HG03097 (cell line): Measurements from ENCODE around the gene DPH6.
"Not testable (repeated sequence)": the region's sequence is repeated elsewhere in the genome, so short reads cannot be mapped to it uniquely, and the experiment has no call there.

Source experiments
- ATAC-seq: cut with Tn5 transposase; IDR thresholded peaks from one replicate; pipeline ENCODE4 v1.9.1; 2021; ENCODE audit not compliant: unreplicated experiment, low FRiP score

DPH6 gene

GRCh38 chr15:35442742-35443141 is 103.2 kb downstream of the DPH6 start:
- no peak for ATAC-seq

DNA sequence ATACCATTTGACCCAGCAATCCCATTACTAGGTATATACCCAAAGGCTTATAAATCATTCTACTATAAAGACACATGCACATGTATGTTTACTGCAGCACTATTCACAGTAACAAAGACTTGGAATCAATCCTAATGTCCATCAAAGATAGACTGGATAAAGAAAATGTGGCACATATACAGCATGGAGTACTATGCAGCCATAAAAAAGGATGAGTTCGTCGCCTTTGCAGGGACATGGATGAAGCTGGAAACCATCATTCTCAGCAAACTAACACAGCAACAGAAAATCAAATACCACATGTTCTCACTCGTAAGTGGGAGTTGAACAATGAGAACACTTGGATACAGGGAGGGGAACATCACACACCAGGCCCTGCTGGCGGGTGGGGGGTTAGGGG is 104.7 kb downstream of the DPH6 start:
- ATAC-seq = not testable (repeated sequence)

DNA sequence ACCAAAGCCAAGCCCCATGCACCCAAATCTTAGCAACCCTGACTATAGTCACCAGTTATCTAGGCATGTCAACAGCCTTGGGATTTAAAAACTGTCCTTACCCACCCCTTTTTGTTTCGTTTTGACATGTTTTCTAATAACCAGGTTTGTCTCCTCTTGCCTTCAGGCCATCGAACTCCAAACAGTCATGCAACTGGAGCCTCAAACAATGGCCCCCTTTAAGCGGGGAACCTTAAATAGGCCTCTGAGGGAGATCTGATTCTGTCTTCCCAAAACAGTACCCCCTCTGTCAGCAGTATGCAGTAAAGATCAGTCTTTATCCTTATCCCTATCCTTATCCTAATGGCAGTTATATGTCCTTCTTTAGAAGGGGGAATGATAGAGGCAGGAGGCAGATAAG is 105.7 kb downstream of the DPH6 start:
- no peak for ATAC-seq

DNA sequence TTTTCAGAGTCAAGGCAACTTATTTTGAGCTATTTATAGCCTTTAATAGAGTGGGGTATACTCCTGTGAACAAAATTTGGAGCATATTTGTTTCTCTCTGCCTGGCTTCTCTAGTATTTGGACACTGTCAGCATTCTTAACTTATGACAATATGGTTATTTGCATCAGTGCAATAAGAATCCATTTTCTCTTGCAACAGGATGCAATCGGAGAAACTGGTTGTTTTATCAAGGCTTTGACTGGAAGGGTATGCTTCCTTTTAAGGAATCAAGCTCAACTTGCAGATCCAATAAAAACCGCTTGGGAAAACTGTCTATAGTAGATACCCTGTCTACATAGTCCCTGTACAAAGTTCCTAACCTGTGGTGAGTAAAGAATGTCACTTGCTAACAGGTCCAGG is 106.7 kb downstream of the DPH6 start:
- no peak for ATAC-seq

GRCh38 chr15:35437157-35437556 is 108.8 kb downstream of the DPH6 start:
- no peak for ATAC-seq

GRCh38 chr15:35436422-35436821 is 109.5 kb downstream of the DPH6 start:
- no peak for ATAC-seq

DNA sequence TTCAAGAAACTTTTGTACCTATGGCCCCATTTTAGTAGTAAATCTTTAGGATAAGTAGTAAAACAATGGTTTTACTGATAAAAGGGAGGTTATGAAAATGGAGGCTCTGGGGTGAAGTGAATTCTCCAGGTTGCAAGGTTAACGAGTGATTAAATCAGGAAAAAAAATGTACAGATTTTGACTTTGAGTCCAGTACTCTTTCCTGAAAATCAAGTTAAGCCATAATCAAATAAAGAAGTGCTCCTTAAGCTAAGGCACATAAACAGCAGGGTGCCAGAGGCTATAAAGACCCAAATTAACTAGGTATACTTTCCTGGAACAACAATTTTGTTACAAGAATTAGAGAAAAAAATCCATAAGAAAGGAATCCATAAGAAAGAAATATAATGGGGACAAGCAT is 114.7 kb downstream of the DPH6 start:
- ATAC-seq = no peak

GRCh38 chr15:35430301-35430700 is 115.7 kb downstream of the DPH6 start:
- no peak for ATAC-seq

DNA sequence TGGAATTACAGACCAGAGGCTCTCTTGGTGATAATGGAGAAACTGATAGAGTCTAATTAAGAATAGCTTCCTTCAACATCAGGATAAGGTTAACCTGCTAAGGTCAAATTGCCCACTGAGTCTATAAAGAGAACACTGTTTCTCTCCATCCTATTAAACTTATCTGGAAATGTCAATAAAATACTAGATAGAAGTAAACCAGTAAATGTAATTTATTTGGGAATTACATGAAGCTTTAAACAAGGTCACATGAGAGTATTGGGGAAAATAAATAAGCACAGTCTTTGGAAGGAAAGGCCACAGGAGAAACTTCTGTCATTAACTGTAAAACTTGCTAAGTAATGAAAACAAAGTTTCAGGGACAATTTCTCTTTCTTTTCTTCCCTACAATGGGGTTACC is 118.5 kb downstream of the DPH6 start:
- ATAC-seq = no peak

DNA sequence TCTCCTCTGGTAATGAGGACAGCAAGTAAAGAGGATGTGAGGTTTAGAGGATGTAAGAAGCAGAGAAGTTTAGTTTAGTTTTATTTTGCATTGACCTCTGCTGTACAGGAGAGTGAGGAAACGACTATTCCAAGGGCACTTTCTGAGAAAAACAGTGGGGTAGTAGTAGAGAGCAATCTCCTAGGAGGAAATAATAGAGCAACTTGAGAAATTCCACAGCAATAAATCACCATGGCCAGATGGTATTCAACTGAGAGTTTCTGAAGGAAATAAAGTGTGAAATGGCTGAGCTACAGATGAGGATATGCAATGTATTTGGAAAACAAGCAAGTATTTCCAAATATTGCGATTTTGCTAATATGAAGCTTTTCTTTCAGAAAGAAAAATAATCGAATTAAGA is 118.9 kb downstream of the DPH6 start:
- ATAC-seq = no peak

- no peak for ATAC-seq
Observed at GRCh38 chr15:35410775-35411174, 135.2 kb downstream of the DPH6 start.

DNA sequence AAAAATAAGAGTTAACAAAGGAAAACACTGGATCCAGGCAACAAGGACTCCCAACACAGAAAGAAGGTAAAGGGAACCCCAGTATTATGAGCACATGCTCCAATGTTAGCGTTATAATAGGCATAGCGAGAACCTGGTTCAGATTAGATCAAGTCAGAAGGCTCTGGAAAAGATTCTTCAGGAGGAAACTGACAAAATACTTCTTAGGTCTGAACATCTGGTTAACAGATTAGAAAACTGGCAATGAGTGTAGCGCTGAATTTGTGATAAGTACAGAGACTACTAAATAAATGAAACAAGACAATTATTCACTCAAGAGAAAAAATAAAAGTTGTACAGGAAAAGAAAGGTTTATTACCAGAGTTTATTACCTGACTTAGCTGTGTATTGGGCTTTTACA is 146.1 kb downstream of the DPH6 start:
- ATAC-seq = no peak

DNA sequence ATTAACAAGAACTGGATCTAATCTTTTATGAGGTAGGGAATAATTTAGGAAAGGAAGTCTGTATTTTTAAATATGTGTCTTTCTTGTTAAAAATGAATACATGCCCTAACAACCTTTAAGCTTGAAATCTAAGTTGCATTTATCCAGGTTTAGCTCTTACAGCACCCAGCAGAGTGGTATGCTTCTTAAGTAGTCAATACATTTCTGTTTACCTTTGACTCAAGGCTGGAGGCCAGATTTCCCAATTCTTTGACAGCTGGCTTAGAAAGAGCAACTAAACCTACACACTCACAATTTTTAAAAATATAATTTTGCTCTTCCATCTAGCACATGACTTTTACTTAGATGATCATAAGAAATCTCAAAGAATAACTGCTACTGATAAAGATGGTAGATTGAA is 148.9 kb downstream of the DPH6 start:
- no peak for ATAC-seq

DNA sequence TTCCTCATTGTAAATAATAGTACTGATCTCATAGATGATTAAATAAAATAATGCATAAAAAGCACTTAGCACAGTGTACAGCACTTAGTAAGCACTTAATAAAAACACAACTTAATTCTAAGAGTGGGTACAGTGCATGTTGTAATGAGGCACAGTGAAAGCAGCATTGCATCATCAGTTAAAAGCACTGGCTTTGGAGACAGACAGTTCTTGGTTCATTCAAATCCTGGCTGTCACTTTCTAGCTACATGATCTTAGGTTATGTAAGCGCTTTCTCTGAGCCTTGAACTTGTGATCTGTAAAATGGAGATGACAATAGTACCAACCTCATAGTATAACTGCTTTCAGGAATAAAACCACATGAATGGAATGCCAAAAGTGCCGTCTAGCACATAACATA is 151.5 kb downstream of the DPH6 start:
- no peak for ATAC-seq

DNA sequence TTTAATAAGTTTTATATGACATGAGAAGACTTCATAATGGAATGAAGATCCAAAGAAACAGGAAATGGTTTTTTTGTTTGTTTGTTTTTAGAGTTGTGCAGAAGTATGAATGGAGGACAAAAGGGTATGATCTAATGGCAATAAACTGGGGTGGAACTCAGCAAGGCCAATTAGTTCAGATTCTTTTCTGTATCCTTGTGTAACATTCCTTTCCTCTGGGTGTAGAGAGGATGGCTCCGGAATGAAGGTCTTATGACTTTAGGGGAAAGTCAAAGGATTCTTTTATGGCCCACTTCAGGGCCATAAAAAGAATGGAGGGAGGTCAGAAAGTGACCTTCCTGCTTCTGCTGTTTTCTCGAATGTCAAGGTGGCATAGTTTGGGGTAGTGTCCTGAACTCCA is 152.6 kb downstream of the DPH6 start:
- no peak for ATAC-seq

DNA sequence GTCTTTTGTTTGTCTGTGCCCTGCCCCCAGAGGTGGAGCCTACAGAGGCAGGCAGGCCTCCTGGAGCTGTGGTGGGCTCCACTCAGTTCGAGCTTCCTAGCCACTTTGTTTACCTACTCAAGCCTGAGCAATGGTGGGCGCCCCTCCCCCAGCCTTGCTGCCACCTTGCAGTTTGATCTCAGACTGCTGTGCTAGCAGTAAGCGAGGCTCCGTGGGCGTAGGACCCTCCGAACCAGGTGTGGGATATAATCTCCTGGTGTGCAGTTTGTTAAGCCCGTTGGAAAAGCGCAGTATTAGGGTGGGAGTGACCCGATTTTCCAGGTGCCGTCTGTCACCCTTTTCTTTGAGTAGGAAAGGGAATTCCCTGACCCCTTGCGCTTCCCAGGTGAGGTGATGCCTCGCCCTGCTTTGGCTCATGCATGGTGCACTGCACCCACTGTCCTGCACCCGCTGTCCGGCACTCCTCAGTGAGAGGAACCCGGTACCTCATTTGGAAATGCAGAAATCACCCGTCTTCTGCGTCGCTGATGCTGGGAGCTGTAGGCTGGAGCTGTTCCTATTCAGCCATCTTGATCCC is 154.5 kb downstream of the DPH6 start:
- not testable (repeated sequence) for ATAC-seq

DNA sequence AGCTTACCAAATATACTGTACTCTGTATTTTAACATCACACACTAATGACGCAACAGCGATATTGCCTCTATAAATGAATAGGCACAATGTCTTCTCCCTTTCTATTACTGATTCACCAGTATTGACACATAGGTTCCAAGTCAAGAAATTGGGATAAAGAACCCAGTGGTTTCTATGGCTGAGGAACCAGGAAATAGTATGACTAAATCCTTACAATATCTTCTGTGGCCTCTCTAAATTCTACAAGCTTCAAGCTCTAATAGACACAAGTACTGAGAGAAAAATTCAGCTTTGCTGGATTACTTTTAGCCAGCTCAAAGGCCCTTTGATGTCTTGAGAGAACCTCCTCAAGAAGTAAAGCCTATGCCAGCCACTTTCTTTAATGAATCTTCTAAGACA is 162.5 kb downstream of the DPH6 start:
- no peak for ATAC-seq

DNA sequence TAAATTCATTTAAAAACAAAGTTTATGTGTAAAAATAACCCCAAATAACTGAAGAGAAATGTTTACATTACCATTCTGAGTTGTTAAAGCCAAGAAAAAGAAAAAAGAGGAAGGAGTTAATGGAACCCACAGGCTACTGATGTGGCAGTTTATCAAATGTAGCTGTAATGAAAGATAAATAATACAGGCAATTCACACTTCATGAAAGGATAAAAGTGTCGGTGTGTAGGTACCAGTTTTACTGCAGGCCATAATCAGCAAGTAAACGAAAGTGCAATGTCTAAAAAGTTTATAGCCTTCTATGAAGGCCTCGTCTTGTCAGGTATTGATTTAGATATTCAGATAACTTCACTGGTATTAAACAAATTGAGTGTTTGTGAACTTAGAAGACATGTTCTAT is 164.6 kb downstream of the DPH6 start:
- ATAC-seq = no peak

DNA sequence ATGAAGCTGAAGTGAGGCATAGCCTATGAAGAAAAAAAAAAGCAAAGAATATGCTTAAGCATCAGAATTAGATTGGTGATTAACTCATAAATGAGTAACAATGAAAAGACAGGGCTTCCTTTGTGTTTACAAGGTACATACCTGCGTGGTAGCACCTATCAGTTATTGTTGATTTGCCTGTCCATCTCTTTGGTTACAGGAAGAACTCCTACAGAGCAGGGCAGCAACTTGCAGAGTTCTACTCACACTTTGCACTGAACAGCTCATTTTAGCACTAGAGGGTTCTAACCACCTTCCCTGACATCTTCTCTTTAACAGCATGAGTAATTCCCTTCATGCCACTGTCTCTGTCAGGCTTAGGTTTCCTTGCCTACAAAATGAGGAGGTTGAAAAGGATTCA is 166.0 kb downstream of the DPH6 start:
- ATAC-seq = no peak

DNA sequence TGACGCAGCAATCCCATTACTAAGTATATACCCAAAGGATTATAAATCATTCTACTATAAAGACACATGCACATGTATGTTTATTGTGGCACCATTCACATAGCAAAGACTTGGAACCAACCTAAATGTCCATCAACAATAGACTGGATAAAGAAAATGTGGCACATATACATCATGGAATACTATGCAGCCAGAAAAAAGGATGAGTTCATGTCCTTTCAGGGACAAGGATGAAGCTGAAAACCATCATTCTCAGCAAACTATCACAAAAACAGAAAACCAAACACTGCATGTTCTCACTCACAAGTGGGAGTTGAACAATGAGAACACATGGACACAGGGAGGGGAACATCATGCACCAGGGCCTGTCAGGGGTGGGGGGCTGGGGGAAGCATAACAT is 167.5 kb downstream of the DPH6 start:
- ATAC-seq = not testable (repeated sequence)

DNA sequence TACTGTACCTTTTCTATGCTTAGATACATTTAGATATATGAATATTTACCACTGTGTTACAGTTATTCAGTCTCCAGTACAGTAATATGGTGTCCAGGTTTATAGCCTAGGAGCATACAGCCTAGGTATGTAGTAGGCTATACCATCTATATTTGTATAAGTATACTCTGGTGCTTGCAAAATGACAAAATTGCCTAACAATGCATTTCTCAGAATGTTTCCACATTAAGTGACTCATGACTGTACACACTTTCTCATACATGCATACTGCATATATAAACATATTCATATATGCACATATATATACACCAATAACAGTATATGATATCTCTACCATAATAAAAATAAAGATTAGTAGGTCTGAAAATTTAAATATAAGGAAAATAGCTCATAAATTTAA is 169.3 kb downstream of the DPH6 start:
- ATAC-seq = no peak

DNA sequence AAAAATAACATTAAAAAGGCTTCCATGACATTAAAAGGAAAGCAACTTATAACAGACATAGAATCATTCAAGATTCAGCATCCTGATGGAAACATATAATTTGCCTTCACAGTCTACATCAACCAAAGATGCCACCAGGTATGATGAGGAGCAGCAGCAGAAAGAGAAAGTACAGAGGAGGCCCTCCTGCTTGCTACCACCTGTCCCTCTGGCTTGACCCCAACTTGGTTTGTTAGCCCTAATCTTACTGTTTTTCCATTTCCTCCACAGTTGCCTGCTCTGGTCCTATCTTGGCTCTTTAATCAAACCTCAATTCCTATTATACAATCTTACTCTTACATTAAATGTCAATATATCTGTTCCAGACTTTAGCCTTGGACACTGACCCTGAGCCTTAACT is 171.3 kb downstream of the DPH6 start:
- ATAC-seq = no peak

GRCh38 chr15:35362195-35362829 is 183.7 kb downstream of the DPH6 start:
- ATAC-seq = no peak
